Measurements from ENCODE around the gene PTGIS.

- no peak for TF ChIP-seq CTCF (IDR thresholded peaks at IDR 0.05)
- no peak for TF ChIP-seq EZH2 (IDR thresholded peaks at IDR 0.05)
Observed at GRCh38 chr20:49561256-49561655, 6.7 kb downstream of the PTGIS start.
